Measurements from ENCODE around the gene B3GALNT2. TPM values are rescaled to one million over a fixed set of nuclear protein-coding genes. Genes with fewer than 3 reads are reported as not detected.
"Not testable (repeated sequence)": the region's sequence is repeated elsewhere in the genome, so short reads cannot be mapped to it uniquely, and the experiment has no call there.

Gene B3GALNT2
- total and polyA plus RNA-seq, 2 of the 8 experiments (the other 6 are each of a cell fraction or from before 2014, with no cell fraction given) = 15.4 to 39.4 TPM

GRCh38 chr1:235457856-235458255 lies 46.4 kb downstream of the B3GALNT2 start:
- H3K27ac ChIP-seq (ENCODE audit: low read depth, low read length); H3K23me2 ChIP-seq (ENCODE audit: low read depth, low read length); DNase-seq (ENCODE audit: low read depth in 1 of 2, low spot score in 2 of 2); H4K8ac ChIP-seq (ENCODE audit: extremely low read depth, insufficient read depth, low read length); H2BK5ac ChIP-seq (ENCODE audit: low read depth, low read length); H4K91ac ChIP-seq (replicated peaks; ENCODE audit: insufficient read length, low read length); H2BK120ac ChIP-seq (replicated peaks; ENCODE audit: low read depth, low read length); POLR2A ChIA-PET (ENCODE audit: partially characterized antibody); H2AFZ ChIP-seq (ENCODE audit: low read length); H4K20me1 ChIP-seq (replicated peaks in 1 of 2; ENCODE audit: control insufficient read depth in 1 of 2, insufficient read depth in 2 of 2, low read length in 2 of 2); H3K4ac ChIP-seq (replicated peaks; ENCODE audit: insufficient read length, low read depth, low read length); H3K27me3 ChIP-seq (replicated peaks in 1 of 4; ENCODE audit: control insufficient read depth in 3 of 4, extremely low read depth in 1 of 4, insufficient read depth in 3 of 4, low read length in 3 of 4); H2BK12ac ChIP-seq (ENCODE audit: low read depth, low read length); H3K79me1 ChIP-seq (ENCODE audit: low read depth, low read length); H3K18ac ChIP-seq (ENCODE audit: extremely low read depth, low read length); H3K14ac ChIP-seq (ENCODE audit: insufficient read length); H2BK20ac ChIP-seq (ENCODE audit: low read length); H3K9me3 ChIP-seq (ENCODE audit: insufficient read depth in 2 of 2, low read depth in 1 of 2, low read length in 1 of 2); H3K23ac ChIP-seq (ENCODE audit: insufficient read length); H2AK5ac ChIP-seq (ENCODE audit: low read depth, low read length); H3K4me2 ChIP-seq (ENCODE audit: insufficient read depth in 1 of 2, low read depth in 2 of 2, low read length in 2 of 2); CTCF ChIA-PET (ENCODE audit: partially characterized antibody); H3K79me2 ChIP-seq (ENCODE audit: control insufficient read depth in 1 of 2, insufficient read depth in 2 of 2, low read length in 2 of 2); H3K9ac ChIP-seq (replicated peaks in 1 of 4; ENCODE audit: extremely low read depth in 1 of 4, low read depth in 3 of 4, low read length in 3 of 4); H3K56ac ChIP-seq (replicated peaks; ENCODE audit: insufficient read length, low read depth, low read length); H3K4me3 ChIP-seq (ENCODE audit: extremely low read depth in 1 of 4, insufficient read depth in 2 of 4, low read depth in 3 of 4, low read length in 4 of 4); H3K4me1 ChIP-seq (replicated peaks in 1 of 4; ENCODE audit: control insufficient read depth in 3 of 4, insufficient read depth in 4 of 4, low read length in 3 of 4); H2BK15ac ChIP-seq (ENCODE audit: low read length); H4K5ac ChIP-seq (ENCODE audit: insufficient read length, low read depth, low read length); FAIRE-seq: not testable (repeated sequence)
- H3K36me3 ChIP-seq (ENCODE audit: control insufficient read depth in 2 of 4, insufficient read depth in 4 of 4, low read length in 3 of 4) = peaks cover 0 to 19% (median 8%) of the 10 kb centered on the region in 4 experiments; a peak in 4 of 8 replicates
- 93% methylated on average over 7 of the region's 7 CpGs; no CpG with 5 or more reads in 1 of the 2 experiments for WGBS, 2 experiments (ENCODE audit: extremely low coverage in 1 of 2, insufficient coverage in 1 of 2, insufficient read length in 1 of 2, insufficient replicate concordance in 2 of 2, low coverage in 1 of 2, low lambda C conversion rate in 2 of 2, missing lambda C conversion rate in 1 of 2)

Data from H1 (cell line).